ENCODE results near the gene SRCAP. TPM values are rescaled to one million over a fixed set of nuclear protein-coding genes. Genes with fewer than 3 reads are reported as not detected.

SRCAP gene
- total RNA-seq: 10.0 and 13.7 TPM in 2 replicates

DNA sequence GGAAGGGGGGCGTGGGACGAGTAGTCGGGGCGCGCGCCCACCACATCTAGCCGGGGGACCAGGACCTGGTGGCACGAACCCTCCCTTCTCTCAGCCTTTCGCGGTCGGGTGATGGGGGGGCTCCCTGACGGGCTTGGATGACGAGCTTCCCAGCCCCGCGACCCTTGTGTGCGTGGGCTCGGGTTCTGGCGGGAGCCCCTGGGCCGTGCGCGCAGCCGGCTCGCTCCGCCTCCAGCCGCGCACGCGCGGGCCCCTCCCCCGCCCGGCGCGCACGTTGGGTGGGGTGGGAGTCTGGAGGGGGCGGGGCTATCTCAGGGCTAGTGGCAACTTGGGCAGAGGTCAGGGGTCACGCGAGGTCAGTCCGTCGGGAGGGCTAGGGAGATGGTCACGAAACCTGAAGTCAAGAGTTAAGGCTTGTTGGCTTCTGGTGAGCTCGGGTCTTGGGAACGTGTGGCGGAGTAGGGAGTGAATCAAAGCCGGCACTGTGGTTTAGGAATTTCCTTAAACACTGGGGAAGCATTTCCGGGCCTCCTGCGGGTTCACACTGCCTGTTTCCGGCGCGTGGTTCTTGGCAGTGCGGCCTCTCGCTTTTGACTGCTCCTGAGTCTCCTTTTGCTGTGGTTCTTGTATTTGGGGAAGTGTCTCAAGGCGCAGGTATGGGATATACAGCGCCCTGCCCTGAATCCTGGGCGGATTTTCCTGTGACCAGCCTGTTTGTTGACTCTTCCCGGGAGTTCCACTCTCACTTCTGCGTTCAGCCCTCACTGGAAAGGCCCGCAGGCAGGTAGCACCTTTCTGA lies at the start of gene SRCAP:
TSS of gene SRCAP (plus strand) at position 356 of the 799 bp plus-strand sequence. CDS start 1,654 bp downstream, outside the sequence.
- Histone ChIP-seq H3K4me3 (ENCODE audit: low read depth, low read length) (peak within 1 kb of the TSS; percentile 100), H3K27me3 (ENCODE audit: control insufficient read depth, insufficient read depth, low read length) (no peaks in the 10 kb centered on the region), H3K36me3 (ENCODE audit: control insufficient read depth, insufficient read depth, low read length) (peaks cover 8% of the 10 kb centered on the region)
- DNase-seq (ENCODE audit: low read depth) (peak; percentile 67), FAIRE-seq (no peak)
- TF ChIP-seq, protein P1, sequence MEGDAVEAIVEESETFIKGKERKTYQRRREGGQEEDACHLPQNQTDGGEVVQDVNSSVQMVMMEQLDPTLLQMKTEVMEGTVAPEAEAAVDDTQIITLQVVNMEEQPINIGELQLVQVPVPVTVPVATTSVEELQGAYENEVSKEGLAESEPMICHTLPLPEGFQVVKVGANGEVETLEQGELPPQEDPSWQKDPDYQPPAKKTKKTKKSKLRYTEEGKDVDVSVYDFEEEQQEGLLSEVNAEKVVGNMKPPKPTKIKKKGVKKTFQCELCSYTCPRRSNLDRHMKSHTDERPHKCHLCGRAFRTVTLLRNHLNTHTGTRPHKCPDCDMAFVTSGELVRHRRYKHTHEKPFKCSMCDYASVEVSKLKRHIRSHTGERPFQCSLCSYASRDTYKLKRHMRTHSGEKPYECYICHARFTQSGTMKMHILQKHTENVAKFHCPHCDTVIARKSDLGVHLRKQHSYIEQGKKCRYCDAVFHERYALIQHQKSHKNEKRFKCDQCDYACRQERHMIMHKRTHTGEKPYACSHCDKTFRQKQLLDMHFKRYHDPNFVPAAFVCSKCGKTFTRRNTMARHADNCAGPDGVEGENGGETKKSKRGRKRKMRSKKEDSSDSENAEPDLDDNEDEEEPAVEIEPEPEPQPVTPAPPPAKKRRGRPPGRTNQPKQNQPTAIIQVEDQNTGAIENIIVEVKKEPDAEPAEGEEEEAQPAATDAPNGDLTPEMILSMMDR (IDR thresholded peaks at IDR 0.05; ENCODE audit: insufficient read depth, low read length, severe bottlenecking): no peak

DNA sequence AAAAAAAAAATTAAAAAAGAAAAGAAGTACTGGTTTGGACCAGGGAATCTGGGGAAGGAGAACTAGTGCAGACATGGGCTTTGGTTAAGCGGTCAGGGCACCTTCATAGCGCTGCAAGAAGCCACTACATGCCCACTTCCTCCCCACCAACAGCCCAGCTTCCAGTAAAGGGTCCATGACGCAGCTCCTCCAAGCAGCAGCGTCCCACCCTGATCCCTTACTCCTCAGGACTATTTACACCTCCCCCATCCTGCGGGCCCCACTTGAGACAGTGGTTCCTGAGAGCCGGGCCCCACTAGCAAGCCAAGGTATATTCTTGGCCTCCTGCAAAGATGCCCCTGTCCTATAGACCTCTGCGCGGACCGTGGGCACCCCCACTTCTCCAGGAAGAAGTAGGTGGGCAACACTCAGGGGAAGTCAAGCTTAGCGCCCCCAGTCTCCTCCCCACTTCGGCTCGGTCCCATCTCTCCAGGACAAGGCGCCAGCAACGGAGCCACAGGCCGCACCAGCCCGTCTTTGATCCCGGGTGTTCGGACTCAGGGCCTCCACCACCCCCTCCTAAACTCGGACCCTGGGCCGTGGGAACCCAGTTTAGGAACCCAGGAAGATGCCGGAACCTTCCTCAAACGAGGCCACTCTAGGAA lies 49.1 kb upstream of the SRCAP start:
- peaks cover 9% of the 10 kb centered on the region for H3K36me3 ChIP-seq (ENCODE audit: control insufficient read depth, insufficient read depth, low read length)
- DNase-seq (ENCODE audit: low read depth) (no peak), FAIRE-seq (no peak)
- TF ChIP-seq, protein P1 (IDR thresholded peaks at IDR 0.05; ENCODE audit: insufficient read depth, low read length, severe bottlenecking): no peak
- no peaks in the 10 kb centered on the region for H3K27me3 ChIP-seq (ENCODE audit: control insufficient read depth, insufficient read depth, low read length)
- H3K4me3 ChIP-seq (ENCODE audit: low read depth, low read length): peak overlapping the region; percentile 93

DNA sequence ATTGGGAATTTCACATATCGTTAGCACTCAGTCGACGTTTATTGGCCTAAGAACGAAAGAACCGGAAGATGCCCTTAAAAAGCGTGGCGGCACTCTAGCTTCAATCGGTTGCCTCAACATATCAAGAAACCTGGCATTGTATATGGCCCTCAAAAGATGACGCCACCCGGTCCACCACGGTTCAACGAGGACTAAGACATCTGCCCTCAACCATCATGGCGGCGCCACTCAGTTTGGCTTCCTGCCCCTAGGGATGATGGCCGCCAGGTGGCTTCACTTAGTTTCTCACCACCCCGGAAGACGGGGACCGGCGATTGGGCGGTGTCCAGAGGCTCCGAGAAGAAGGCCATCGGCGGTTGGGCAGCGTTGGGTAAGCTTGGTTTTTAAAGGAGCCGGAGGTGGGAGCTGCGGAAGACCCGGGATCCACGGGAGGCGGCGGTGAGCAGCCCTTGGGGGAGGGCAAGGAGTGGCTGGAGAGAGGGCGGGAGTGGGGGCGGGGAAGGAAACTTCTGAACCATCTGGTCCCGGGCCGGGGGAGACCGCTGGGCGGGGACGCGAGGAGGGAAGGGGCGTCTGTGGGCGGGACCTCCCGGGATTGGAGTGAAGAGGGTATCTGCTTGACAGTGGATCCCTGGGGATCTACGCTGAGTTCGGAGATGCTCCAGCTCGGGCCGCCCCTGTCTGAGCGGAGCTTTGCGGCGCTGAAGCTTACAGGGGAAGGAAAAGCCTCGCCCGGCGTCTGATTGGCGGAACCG lies 48.4 kb upstream of the SRCAP start, which contains the start of gene PRR14:
TSS of gene PRR14 (plus strand) at position 592 of the 755 bp plus-strand sequence. CDS start 686 bp downstream, outside the sequence.
- peaks cover 16% of the 10 kb centered on the region for H3K36me3 ChIP-seq (ENCODE audit: control insufficient read depth, insufficient read depth, low read length)
- H3K27me3 ChIP-seq (ENCODE audit: control insufficient read depth, insufficient read depth, low read length): no peaks in the 10 kb centered on the region
- H3K4me3 ChIP-seq (ENCODE audit: low read depth, low read length): peak within 1 kb of the TSS; percentile 93
- TF ChIP-seq, protein P1 (IDR thresholded peaks at IDR 0.05; ENCODE audit: insufficient read depth, low read length, severe bottlenecking): peak; percentile 11
- peak; percentile 55 for FAIRE-seq
- DNase-seq (ENCODE audit: low read depth): peak; percentile 97

DNA sequence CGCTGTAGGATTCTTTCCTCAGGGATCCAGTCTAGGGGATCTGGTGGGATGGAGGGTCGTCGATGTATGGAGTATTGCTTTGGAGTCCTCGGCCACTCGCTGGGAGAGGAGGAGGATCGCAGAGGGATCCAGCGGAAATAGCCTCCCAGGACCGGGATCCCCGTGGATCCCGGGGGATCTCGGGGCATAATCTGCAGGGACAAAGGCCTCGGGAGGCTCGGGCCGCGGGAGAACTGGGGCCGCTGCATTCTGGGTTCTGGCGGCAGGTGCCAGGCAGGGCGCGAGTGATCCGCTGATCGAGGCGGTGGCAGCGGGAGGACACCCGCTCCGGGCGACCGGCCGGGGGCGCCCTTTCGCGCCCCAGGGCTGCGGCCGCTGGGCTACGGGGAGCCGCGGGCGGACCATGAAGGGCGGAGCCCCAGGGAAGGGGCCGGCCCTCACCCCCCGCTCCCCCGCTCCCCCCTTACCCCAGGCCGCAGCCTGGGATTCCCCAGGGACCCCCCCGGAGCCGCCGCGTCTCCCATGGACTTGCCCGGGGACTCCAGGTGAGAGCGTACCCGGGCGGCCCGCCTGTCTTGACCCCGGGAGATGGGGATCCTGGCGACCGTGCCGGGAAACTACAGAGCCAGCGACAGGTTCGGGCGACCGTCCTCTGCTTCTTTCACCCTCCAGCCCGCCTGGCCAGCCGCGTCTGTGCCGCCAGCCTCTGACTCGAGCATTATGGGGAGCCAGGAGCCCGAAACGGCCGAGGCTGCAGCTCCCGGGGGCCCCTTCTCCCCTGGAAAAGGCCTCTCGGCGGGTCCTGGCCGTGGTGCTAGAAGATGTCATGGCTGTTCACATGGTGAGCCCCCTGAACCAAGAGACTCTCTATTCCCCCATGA lies 47.6 kb upstream of the SRCAP start:
- DNase-seq (ENCODE audit: low read depth) (peak; percentile 29), FAIRE-seq (no peak)
- TF ChIP-seq, protein P1 (IDR thresholded peaks at IDR 0.05; ENCODE audit: insufficient read depth, low read length, severe bottlenecking): peak; percentile 74
- H3K36me3 ChIP-seq (ENCODE audit: control insufficient read depth, insufficient read depth, low read length): peaks cover 18% of the 10 kb centered on the region
- H3K4me3 ChIP-seq (ENCODE audit: low read depth, low read length): peak overlapping the region; percentile 93
- H3K27me3 ChIP-seq (ENCODE audit: control insufficient read depth, insufficient read depth, low read length): no peaks in the 10 kb centered on the region

DNA sequence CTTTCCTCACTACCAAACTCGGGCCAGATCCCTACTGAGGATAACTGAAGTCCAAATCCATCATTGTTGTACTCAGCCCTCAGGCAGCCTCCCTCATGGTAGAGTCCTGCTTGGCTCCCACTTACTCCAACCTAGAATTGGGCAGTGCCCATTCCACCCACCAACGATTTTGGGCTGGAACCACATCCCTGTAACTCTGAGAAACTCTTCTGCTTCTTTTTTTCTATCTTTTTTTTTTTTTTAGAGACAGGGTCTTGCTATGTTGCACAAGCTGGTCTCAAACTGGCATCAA lies 47.0 kb upstream of the SRCAP start:
- no peak for FAIRE-seq
- no peak for DNase-seq (ENCODE audit: low read depth)
- Histone ChIP-seq H3K36me3 (ENCODE audit: control insufficient read depth, insufficient read depth, low read length) (peaks cover 18% of the 10 kb centered on the region), H3K4me3 (ENCODE audit: low read depth, low read length) (peak overlapping the region; percentile 93), H3K27me3 (ENCODE audit: control insufficient read depth, insufficient read depth, low read length) (no peaks in the 10 kb centered on the region)
- TF ChIP-seq, protein P1 (IDR thresholded peaks at IDR 0.05; ENCODE audit: insufficient read depth, low read length, severe bottlenecking): no peak
